ENCODE measurements around the gene DPEP2.
"Not testable (repeated sequence)": the region's sequence is repeated elsewhere in the genome, so short reads cannot be mapped to it uniquely, and the experiment has no call there.

Gene DPEP2

DNA sequence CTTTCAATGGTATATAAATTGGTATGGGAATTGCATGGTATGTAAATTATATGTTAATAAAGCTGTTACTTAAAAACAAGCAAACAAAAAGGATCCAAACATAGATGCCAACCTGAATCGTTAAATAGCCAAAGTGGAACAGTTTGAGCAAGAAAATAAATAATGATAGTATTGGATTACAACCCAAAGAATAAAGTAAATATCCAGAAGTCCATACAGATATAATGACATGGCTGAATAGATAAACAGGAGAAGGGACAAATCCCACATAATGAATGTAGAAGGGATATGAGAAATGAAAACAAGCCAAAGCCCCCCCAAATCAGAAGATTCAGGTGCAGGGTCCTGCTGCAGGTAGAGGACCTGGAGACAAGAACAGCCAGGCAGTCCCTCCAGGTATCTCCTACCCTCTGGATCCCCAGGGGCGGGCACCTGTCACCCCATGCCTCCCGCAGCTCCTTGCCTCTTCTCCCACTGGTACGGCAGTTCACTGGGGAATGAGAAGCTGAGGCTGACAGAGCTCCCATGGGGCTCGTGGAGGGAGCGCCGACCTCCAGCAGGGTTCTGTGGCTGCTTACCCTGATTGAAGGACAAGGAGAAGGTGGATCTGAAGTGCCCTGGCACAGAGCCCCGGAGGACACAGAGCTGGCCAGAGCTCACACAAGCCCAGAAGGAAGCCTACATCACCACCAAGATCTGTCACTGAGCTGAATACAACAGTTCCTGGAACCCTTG is 45.5 kb downstream of the DPEP2 start:
- DNase-seq, result no peak

DNA sequence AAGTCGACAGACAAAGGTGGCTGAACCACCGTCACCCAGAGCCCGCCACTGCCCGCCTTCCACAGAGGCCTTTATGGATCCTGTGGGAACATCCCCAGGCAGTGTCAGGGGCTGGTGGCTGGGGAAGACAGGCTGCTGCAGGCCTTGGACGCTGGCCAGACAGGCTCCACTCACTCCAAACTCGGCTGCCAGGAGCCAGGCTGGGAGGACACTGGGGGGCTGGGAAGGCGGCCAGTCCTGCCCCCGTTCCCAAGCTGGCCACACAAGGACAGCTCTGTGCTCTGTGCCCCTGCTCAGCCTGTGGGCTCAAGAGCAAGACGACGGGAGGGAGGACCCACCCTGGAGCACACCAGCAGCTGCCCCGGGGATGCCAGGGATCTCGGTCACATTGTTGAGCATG is 47.8 kb downstream of the DPEP2 start:
- DNase-seq, result no peak

DNA sequence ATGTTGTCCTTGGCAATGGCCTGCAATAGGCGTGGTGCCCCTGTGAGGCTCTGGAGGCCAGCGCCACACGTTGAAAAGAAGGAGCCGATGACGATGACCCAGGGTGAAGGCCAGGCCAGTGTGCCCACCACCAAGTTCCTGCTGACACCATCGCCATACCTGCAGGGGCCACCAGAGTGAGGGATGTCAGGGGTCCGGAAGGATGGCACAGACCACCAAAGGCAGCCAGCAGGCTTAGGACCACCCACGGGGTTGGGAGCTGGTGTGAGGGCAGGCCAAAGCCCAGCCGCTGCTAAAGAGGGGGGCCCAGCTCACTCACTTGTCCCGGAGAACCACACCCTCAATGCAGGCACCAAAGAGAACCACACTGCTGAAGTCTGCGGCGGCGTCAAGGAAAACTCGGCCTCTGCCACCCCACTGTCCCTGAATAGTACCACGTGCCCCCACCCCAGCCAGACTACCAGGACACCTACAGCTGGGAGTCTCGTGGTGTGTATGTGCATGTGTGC is 48.9 kb downstream of the DPEP2 start:
- DNase-seq, result no peak

DNA sequence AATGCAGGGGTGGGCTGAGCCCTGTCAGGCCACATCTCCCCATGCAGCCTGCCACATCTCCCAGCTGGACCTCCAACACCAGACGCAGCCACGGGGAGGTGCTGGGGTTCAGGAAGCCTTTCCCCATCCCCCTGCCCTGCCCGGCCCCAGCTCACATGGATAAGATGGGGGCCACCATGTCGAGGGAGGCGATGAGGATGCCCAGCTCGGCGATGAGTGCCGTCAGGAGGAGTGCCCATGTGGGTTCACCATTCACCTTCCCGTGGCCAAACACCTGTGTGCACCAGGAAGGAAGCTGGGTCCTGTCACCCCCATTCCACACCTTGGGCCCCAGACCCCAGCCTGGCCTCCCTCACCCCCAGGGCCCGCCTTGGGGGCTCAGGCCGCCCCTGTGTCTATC is 49.6 kb downstream of the DPEP2 start:
- DNase-seq, result no peak

DNA sequence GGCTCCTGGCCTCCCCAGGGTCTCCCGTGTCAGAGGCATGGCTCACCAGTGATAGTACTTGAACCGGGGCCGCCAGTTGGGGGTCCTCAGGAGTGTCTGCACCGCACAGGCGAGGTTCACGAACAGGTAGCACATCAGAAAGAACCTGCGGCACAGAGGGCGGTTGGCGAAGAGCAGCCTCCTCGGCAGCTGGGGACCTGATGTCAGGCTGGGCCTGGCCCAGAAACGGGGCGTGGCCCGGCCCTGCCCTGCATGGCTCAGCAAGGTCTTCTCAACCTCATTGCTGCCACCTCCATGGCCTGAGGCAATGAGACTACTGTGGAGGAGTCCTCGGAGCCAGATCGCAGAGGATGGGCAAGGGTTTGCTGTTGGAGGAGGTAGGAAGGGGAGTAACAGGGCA is 51.3 kb downstream of the DPEP2 start:
- no peak for DNase-seq

DNA sequence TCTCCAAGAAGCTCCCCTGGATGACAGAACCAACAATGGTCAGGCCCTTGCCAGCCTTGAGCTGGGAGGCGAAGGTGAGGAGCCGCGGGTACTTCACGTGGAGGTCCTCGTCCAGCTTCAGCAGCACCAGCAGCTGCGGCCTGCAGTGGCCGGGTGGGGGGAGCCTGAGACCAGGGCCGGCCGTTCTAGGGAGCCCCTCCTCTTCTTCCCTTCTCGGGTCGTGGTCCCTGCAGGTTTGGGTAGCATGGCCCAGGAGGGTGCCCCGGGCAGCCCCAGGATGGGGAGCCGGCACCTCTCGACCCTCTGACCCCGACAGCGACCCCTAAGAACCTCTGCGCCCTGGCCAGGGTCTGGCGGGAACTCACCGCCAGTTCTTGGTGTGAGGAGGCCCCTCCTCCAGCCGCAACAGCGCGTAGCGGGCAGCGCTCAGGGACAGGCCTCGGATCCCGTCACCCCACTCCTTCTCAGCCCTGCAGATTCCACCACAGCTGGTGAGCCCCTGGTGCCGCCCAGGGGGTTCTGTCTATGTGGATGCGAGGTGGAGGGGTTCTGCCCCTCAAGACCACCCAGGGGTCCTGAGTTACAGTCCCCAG is 52.2 kb downstream of the DPEP2 start:
- no peak for DNase-seq

DNA sequence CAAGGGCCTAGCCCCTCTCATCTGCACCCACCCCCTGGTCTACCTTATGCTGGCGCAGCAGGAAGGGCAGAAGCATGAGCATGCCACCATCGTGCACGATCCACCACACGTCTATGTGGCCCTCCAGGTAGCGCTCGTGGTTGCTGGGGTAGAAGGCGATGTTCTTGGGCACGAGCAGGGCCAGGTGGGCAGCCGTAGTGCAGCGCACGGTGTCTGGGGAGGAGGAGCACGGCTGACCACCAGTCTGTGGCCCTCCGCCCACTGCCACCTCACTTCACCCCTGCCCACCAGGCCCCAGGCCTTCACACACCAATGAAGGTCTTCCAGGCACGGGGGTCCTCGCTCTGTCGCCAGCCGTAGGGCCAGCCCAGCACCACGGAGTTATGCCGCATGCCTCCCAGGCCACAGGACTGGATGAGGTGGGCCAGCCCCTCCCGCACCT is 53.1 kb downstream of the DPEP2 start:
- DNase-seq, result no peak

DNA sequence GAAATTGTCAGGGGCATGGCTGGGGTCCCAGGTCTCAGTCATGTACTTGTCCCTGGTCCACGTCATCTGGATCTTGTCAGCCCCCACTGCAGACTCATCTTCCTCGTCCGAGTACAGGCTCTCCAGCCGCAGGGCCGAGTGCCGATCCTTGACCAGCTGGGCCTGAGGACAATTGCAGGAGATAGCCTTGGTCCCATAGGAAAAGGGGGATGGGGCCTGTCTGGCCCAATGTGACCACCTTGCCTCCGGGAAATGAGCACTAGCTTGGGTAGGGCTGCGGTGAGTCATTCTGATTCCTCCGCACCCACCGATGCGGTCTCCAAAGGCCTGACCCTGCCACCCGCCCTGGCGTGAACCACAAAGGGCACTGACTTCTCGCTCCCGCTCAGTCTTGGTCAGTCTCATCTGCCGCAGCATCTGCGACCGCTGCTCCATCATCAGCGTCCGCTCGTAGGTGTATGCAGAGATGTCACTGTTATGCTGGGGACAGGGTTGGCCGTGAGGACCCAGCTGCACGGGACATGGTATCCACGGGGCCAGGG is 53.8 kb downstream of the DPEP2 start:
- DNase-seq, result no peak

DNA sequence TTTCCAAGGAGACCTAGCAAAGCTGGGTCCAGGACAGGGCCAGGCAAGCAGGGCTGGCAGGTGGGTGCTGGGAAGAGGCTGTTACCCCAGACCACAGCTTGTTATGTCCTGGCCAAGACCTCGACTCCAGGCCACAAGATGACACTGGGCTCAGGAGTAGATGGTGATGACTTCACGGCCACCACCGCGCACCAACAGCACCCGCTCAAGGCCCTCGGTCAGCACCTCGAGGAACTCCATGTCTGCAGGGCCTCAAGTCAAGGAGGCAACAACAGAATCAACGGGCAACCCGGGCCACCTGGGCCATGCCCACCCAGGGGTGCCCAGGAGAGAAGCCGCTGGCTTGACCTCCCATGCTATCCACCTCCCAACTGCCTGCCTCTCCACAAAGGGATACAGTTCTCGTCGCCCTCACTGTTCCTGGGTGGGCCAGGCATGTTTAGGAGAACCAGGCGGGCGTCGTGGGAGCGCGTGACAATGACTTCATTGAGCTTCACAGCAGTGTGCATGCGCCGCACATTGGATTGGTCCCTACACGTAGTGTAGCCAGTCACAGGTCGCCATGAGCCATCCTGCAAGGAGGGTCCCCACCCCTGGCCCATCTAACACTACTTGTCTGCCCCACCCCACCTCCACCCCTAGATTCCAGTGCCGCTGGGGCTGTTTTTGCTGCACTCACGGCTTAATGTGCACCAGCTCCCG is 54.4 kb downstream of the DPEP2 start:
- DNase-seq, result no peak

DNA sequence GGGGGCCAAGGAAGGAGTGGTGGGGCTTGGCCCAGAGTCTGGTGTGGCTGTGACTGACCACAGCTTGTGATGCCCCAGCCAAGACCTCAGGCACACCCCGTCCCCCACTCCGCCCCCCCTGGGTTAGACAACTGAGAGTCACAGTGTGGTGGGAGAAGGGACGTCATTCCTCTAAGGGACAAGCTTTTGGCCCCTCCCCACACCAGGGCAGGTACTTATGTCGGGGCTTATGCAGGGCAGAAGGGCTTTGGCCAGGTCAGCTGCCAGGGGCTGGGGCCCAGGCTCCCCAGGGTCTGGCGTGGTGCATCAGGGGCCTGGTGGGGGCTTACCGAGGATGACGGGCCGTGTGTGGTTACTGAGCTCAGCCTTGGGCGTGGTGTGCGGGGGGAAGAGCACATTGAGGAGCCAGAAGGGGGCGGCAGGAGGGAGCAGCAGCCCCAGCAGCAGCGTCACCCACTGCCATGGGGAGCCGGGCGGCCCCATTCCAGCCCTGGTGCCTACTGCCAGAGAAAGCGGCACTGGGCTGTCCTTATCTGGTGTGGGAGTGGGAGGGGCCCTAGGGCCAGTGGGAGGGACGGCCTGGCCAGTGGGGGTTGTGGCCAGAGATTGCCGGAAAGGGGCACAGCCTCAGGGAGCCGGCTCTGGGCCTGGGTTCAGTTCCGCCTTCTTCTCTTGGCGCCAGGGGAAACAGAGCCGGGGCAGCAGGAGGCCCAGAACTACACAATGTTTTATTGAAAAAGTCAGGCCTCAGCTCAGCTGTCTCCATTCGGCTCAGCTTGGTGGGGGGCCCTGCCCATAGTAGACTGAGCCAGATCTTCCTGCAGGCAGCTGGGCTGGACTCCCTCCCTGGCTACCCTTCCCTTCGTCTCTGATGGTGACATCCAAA is 55.4 kb downstream of the DPEP2 start, which contains the start of gene LCAT:
LCAT (minus strand) TSS at position 502 of the 886 bp plus-strand sequence; CDS start at position 483, 19 bp downstream.
- no peak for DNase-seq

DNA sequence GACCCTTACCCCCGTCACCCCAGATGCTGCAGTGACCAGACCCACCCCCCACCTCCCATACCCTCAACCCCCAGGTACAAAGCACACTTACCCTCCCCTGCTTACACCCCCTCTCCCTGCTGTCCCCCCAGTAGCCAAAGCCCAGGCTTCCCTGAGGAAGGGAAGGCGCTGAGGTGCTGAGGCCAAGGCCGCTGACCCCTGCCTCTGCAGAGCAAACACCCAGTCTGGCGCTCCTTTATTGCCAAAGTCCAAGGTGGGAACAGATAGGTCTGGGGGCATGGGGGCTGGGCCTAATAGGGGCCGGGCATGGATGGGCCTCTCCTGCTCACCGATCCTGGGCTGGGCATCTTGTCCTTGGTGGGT is 56.0 kb downstream of the DPEP2 start:
- DNase-seq, result no peak

DNA sequence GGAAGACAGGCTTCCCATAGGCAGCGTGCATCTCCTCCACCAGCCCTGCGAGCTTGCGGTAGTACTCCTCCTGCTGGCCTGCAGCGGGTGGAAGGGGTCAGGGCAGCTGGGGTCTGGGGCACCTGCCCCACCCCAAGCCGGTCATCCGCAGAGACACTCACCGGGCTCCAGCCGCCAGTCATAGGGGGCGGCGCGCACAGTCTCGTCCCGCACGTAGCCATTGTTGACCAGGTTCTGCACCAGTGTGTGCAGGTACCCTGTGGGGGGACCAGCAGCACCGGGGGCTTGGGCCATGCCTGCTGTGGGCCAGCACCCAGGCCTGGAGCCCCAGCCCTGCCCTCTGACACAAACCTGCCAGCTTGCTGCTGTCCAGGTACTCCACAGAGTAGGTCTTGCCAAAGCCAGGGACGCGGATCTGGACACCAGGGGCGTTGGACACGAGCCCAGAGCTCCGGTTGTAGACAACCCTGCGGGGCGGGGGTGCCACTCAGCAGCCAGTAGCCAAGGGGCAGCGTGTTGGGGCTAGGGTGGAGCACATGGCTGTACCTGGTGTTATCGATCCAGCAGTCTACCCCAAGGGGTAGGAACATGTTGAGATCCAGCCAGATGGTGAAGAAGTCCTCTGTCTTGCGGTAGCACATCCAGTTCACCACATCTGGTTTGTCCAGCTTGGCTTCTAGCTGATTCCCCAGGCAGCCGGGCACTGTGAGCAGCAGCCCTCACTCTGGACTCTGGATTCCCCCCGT is 56.6 kb downstream of the DPEP2 start:
- DNase-seq, result no peak

DNA sequence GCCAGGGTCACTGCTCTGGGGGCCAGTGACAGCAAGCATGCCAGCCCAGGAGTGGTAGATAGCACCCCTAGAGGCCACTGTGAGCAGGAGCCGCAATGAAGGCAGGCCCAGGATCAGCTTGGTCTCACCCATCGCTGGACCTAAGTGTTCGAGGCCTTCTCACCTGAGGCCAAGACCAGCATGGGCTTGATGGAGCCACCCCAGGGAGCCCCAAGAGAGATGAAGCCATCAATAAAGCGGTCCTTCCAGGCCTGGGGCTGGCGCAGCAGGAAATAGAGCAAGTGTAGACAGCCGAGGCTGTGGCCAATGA is 57.1 kb downstream of the DPEP2 start:
- DNase-seq, result peak; percentile 83

DNA sequence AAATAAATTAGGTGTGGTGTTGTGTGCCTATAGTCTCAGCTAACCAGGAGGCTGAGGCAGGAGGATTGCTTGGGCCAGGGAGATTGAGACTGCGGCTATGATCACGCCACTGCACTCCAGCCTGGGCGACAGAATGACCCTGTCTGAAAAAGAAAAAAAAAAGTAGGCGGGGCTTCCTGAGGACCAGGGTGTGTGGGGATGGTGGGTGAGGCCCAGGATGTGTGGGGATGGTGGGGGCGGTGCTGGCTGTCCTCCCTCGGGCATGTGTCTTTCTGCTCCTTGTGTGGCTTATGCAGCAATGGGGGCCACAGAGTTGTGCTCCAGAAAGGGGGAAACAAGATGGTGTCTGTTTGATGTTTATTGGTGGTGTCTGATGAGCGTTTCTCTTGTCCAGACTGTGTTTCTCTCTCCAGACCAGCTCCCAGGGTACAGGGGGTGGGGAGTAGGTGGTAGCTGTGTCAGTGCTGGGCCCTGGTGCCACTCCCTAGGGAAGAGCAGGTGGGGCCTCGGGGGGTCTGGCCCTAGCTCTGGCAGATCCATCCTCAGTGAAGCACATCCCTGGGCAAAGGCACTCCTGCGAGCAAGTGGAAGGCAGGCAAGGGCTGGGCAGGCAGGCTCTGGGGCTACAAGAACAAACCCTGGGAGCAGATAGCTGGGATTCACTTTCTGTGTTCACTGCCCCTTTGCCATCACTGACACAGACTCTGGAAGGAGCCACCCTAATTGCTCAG is 57.6 kb downstream of the DPEP2 start:
- no peak for DNase-seq

DNA sequence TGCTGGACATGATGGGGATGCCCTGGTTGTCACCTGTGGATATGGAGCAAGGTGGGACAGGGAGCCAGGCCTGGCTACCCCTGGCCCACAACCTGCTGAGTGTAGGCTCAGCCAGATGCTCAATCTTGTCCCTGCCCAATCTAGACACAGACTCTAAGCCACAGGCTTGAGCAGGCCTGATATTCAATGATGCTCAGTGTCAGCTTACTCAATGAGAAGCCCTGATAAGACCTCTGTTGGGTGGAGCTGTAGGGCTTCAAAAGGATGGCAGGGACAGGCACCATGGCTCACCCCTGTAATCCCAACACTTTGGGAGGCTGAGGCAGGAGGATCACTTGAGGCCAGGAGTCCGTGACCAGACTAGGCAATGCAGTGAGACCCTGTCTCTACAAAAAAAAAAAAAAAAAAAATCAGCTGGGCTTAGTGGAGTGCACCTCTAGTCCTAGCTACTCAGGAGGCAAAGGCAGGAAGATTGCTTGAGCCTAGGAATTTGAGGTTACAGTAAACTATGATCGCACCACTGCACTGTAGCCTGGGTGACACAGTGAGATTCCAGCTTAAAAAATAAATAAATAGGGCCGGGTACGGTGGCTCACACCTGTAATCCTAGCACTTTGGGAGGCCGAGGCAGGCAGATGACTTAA is 58.7 kb downstream of the DPEP2 start:
- DNase-seq, result no peak

DNA sequence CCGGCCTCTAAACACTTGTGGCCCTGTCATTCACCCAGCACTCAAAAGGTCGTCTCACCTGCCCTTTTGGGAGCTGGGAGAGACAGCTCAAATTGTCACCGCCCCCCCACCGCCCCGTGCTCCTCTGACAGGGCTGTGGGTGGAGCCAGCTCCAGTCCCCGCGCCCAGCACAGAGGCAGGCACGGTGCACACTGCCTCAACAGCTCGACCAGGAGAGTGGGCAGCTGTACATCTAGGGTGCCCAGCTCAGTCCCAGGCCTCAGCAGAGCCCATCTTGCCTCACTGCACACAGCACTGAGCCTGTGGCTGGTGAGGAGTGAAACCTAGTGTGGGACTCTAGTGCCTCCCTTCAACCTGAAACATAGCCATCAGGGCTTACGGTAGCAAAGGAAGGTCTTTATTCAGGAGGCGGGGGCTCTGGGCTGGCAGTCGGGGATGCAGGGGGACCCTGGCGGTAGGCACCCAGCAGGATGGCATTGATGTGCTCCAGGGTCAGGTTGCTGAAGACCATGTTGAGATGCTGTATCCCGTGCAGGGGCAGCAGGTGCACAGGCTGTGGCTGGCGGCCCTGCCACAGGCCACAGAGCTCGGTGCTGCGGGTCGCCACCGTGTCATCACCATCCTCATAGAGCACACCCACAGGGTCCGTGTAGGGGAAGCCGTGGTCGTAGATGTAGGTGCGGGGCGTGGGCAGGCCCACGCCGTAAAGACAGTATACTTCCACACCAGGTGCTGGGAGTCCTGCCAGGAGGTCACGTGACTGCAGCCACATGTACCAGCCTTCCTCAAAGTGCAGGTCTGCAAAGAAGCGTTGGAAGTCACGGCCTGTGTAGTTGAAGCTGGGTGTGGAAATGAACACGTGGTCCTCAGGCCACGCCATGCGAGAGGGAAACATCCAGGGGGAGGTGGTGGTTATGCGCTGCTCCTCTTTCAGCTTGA is 59.5 kb downstream of the DPEP2 start:
- DNase-seq, result no peak

DNA sequence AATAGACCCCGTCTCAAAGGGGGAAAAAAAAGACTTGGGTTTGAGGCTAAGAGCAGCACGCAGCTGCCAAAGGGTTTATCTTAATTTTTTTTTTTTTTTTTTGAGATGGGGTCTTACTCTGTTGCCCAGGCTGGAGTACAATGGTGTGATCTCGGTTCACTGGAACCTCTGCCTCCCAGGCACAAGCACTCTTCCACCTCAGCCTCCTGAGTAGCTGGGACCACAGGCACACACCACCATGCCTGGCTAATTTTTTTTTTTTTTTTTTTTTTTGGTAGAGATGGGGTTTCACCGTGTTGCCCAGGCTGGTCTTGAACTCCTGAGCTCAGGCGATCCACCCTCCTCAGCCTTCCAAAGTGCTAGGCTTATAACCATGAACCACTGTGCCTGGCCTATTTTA is 61.6 kb downstream of the DPEP2 start:
- not testable (repeated sequence) for DNase-seq
